ENCODE results near the gene HEXD. TPM values are rescaled to one million over a fixed set of nuclear protein-coding genes. Genes with fewer than 3 reads are reported as not detected.

Gene HEXD
- total RNA-seq, 4 donors from 2014 or later: 29.1 to 66.4 (median 47.3) TPM

DNA sequence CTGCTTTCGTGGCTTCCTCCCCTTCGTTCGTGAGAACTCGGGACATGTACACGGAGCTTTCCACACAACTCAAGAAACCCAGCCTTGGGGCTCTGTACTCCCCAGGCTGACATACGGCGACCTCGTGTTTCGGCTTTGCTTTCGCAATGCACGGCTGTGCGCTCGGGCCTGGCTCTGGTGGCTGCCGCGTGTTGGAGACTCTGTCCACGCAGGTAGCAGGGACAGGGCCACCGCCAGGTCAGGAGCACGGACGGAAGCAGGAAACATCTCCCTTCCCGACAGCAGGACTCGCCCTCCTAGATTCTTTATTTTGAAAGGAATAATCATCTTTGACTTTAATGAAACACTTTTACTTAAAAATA is 29.2 kb upstream of the HEXD start:
- TF ChIP-seq, protein P1, sequence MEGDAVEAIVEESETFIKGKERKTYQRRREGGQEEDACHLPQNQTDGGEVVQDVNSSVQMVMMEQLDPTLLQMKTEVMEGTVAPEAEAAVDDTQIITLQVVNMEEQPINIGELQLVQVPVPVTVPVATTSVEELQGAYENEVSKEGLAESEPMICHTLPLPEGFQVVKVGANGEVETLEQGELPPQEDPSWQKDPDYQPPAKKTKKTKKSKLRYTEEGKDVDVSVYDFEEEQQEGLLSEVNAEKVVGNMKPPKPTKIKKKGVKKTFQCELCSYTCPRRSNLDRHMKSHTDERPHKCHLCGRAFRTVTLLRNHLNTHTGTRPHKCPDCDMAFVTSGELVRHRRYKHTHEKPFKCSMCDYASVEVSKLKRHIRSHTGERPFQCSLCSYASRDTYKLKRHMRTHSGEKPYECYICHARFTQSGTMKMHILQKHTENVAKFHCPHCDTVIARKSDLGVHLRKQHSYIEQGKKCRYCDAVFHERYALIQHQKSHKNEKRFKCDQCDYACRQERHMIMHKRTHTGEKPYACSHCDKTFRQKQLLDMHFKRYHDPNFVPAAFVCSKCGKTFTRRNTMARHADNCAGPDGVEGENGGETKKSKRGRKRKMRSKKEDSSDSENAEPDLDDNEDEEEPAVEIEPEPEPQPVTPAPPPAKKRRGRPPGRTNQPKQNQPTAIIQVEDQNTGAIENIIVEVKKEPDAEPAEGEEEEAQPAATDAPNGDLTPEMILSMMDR (IDR thresholded peaks at IDR 0.05): no peak
- no peak for DNase-seq (ENCODE audit: low spot score)
- no peak for ATAC-seq (ENCODE audit: low FRiP score)

DNA sequence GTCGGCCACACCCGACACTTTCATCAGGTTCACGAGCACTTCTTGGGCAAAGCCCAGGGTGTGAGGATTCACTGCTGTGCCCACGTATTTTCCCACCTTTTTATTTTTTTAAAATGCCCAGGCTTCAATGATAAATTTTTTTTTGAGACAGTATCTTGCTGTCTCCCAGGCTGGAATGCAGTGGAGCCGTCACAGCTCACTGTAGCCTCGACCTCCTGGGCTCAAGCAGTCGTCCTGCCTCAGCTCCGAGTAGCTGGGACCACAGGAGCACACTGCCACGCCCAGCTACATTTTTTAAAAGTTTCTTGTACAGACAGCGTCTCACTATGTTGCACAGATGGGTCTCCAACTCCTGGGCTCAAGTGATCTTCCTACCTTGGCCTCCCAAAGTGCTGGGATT is 28.8 kb upstream of the HEXD start:
- DNase-seq (ENCODE audit: low spot score) (no peak), ATAC-seq (ENCODE audit: low FRiP score) (no peak)
- TF ChIP-seq, protein P1 (IDR thresholded peaks at IDR 0.05): no peak

DNA sequence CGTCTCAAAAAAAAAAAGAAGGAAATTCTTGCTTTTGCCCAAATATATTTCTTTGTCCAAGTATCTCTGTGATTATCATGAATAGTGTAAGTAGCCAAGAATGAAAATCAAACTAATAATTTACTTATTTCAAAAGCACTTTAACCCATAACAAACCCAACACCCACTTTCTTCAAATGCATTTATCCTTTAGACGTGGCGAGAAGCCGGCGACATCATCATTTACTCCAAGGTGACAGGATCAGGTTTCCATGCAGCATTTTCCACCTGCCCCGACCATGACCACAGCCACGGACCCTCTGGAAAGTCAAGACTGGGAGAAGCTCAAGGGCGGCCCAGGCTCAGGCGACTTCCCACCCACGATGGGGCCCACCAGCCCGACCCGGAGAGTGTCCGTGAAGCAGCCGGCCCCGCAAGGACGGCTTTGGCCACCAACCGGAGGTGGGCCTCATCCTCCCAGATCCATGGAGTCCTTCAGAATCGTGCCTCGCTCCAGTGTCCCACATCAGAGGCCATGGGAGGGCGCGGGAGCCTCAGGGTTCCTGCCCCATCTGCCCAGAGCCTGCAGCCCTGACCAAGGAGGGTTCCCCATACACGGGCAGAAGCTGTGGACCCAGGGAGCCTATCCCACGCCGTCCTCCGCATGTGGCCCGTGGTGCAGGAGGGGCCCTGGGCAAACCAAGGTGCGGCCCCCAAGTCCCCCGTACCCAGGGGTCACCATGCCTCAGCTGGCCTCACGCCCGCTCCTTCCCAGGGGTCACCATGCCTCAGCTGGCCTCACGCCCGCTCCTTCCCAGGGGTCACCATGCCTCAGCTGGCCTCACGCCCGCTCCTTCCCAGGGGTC is 27.9 kb upstream of the HEXD start:
- DNase-seq (ENCODE audit: low spot score) (no peak), ATAC-seq (ENCODE audit: low FRiP score) (no peak)
- TF ChIP-seq, protein P1 (IDR thresholded peaks at IDR 0.05): no peak

GRCh38 chr17:82390860-82391435 is 27.2 kb upstream of the HEXD start:
- DNase-seq (ENCODE audit: low spot score) (no peak), ATAC-seq (ENCODE audit: low FRiP score) (no peak)
- TF ChIP-seq, protein P1 (IDR thresholded peaks at IDR 0.05): no peak

- TF ChIP-seq, protein P1 (IDR thresholded peaks at IDR 0.05): no peak
- ATAC-seq (ENCODE audit: low FRiP score) (no peak), DNase-seq (ENCODE audit: low spot score) (no peak)
Measured at GRCh38 chr17:82391496-82392066, 26.6 kb upstream of the HEXD start.

GRCh38 chr17:82392209-82392920 is 25.8 kb upstream of the HEXD start:
- TF ChIP-seq, protein P1 (IDR thresholded peaks at IDR 0.05): no peak
- no peak for DNase-seq (ENCODE audit: low spot score)
- ATAC-seq (ENCODE audit: low FRiP score): no peak
